ENCODE results near the gene APOB. TPM values are rescaled to one million over a fixed set of nuclear protein-coding genes. Genes with fewer than 3 reads are reported as not detected.

APOB gene
- total RNA-seq, 2 donors from 2014 or later, result 0.09 to 0.91 TPM

- no peak for DNase-seq (ENCODE audit: low spot score)
- WGBS, result 91% methylated on average over 4 of the region's 4 CpGs
- no peak overlapping the region for H3K27ac ChIP-seq
- H3K9me3 ChIP-seq, result no peaks in the 10 kb centered on the region
- TF ChIP-seq CTCF (IDR thresholded peaks at IDR 0.05) (no peak), POLR2AphosphoS5 (IDR thresholded peaks at IDR 0.05) (no peak), POLR2A (IDR thresholded peaks at IDR 0.05) (no peak)
- no peaks in the 10 kb centered on the region for H3K36me3 ChIP-seq
- H3K27me3 ChIP-seq (replicated peaks; ENCODE audit: insufficient read depth), result no peaks in the 10 kb centered on the region
- H3K4me1 ChIP-seq (replicated peaks), result no peaks in the 10 kb centered on the region
- H3K4me3 ChIP-seq, result no peak overlapping the region
- intact Hi-C loops (cut with DNase I), result no loop called here
These were observed 15.6 kb downstream of the APOB start for GRCh38 chr2:21028021-21028947.

- DNase-seq (ENCODE audit: low spot score), result no peak
- TF ChIP-seq POLR2A (IDR thresholded peaks at IDR 0.05), result no peak
- TF ChIP-seq CTCF (IDR thresholded peaks at IDR 0.05), result no peak
- TF ChIP-seq POLR2AphosphoS5 (IDR thresholded peaks at IDR 0.05), result no peak
- no peaks in the 10 kb centered on the region for H3K4me1 ChIP-seq (replicated peaks)
- intact Hi-C loops (cut with DNase I), result no loop called here
- no peak overlapping the region for H3K4me3 ChIP-seq
- no peaks in the 10 kb centered on the region for H3K27me3 ChIP-seq (replicated peaks; ENCODE audit: insufficient read depth)
- no peak overlapping the region for H3K27ac ChIP-seq
- H3K9me3 ChIP-seq, result no peaks in the 10 kb centered on the region
- no peaks in the 10 kb centered on the region for H3K36me3 ChIP-seq
These were observed 17.2 kb downstream of the APOB start for GRCh38 chr2:21026479-21027282.

GRCh38 chr2:21025690-21026478, 18.0 kb downstream of the APOB start:
- H3K36me3 ChIP-seq, result no peaks in the 10 kb centered on the region
- H3K4me3 ChIP-seq, result no peak overlapping the region
- WGBS, result 91% methylated on average over 11 of the region's 11 CpGs
- H3K9me3 ChIP-seq, result no peaks in the 10 kb centered on the region
- intact Hi-C loops (cut with DNase I), result no loop called here
- DNase-seq (ENCODE audit: low spot score), result no peak
- no peaks in the 10 kb centered on the region for H3K27me3 ChIP-seq (replicated peaks; ENCODE audit: insufficient read depth)
- H3K4me1 ChIP-seq (replicated peaks), result no peaks in the 10 kb centered on the region
- H3K27ac ChIP-seq, result no peak overlapping the region
- no peak for TF ChIP-seq POLR2A (IDR thresholded peaks at IDR 0.05)
- no peak for TF ChIP-seq CTCF (IDR thresholded peaks at IDR 0.05)
- TF ChIP-seq POLR2AphosphoS5 (IDR thresholded peaks at IDR 0.05), result no peak

DNA sequence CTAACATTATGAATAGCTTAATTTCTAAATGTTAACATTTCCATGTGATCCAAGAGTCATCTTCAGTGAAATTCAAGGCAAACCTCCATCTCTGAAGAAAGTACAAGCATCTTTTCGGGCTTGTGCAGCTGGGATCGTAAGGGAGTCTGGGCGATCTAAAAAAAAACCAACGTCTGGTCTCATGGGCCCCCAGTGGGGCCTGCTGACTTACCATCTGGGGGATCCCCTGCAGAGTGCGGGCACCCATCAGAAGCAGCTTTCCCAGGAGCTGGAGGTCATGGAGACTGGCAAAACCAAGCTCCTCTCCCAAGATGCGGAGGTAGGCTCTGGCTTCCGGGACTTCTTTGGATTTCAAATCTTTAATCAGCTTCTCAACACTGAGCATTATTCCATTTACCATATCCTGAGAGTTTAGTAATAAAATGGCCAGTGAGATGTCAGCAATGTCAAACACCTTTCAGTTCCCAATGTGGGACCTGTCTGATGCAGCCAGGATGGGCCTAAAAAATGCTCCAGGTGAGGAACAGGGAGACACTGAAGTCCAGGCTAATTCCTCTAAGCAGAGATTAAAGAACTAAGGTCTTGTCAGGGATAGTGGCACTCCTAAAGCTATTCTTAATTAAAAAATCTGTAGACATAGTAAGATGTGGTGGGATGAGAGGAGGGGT, 19.0 kb downstream of the APOB start:
- Histone ChIP-seq H3K27ac (no peak overlapping the region), H3K4me3 (no peak overlapping the region), H3K36me3 (no peaks in the 10 kb centered on the region), H3K27me3 (replicated peaks; ENCODE audit: insufficient read depth) (no peaks in the 10 kb centered on the region), H3K4me1 (replicated peaks) (no peaks in the 10 kb centered on the region), H3K9me3 (no peaks in the 10 kb centered on the region)
- 98% methylated on average over 7 of the region's 7 CpGs for WGBS
- DNase-seq (ENCODE audit: low spot score), result no peak
- TF ChIP-seq CTCF (IDR thresholded peaks at IDR 0.05), result no peak
- TF ChIP-seq POLR2AphosphoS5 (IDR thresholded peaks at IDR 0.05), result no peak
- no peak for TF ChIP-seq POLR2A (IDR thresholded peaks at IDR 0.05)
- intact Hi-C loops (cut with DNase I), result no loop called here

Measured in prostate gland (tissue), 2 donors.